Fibroblast of skin of left biceps (primary cell): ENCODE data around the gene MTG1.
"Not testable (repeated sequence)": the region's sequence is repeated elsewhere in the genome, so short reads cannot be mapped to it uniquely, and the experiment has no call there.

Experiments
- DNase-seq, 2 experiments: peaks; one replicate each; pipeline ENCODE4 v3.0.0-alpha.2; 2013; ENCODE audit warnings: low read depth in 2 of 2

Gene MTG1

DNA sequence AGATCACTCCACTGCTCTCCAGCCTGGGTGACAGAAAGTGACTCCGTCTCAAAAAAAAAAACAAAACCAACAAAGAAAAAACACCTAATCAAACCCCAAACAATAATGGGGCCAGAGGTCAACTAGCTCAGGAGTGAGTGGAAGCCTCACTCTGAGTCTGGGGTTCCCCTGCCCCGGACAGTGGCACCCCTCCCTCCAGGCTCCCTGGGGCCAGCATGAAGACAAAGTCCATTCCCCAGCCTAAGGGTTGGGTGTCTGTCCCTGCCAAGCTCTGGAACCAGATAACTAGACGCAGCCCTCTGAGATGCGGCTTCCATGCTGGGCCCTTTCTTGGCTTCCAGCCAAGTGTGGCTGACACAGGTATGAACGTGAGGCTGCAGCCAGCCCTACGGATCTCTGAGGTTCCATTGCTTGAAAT is 34.4 kb upstream of the MTG1 start:
- no peak for DNase-seq

DNA sequence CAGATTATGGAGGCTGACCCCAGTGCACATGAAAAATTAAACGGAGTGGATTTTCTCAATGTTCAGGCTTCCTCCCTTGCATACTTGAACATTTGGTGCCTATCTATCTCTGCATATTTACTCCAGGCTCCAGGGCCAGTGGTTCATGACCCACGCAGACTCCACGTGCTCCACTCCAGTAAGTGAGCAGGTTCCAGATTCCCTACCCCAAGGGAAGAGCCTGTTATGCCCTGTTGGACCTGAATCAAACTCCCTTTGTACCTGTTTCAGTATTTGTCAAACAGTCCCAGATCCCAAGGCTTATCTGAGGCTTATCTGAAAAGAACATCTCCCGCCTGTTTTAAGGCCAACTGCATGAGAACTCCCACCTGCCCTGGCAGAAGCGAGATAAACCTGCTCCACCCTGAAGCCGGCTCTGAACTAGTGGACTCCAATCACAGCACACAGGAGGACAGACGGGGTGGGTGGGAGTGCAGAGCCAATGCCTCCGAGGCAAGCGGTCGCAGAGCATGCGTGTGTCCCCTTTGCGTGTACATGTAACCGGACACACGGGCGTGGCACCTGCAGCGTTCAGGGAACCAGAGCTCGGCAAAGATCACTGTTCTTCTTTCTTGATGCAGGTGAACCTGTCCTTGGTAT is 33.9 kb upstream of the MTG1 start:
- DNase-seq: no peak

DNA sequence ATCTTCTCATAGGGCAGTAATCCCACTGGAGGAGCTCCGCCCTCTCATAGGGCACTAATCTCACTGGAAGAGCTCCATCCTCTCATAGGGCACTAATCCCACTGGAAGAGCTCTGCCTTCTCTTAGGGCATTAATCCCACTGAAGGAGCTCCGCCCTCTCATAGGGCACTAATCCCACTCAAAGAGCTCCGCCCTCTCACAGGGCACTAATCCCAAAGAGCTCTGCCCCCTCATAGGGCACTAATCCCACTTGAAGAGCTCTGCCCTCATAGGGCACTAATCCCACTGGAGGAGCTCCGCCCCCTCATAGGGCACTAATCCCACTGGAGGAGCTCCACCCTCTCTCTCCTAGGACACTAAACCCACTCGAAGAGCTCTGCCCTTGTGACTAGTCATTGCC is 32.7 kb upstream of the MTG1 start:
- DNase-seq: no peak

DNA sequence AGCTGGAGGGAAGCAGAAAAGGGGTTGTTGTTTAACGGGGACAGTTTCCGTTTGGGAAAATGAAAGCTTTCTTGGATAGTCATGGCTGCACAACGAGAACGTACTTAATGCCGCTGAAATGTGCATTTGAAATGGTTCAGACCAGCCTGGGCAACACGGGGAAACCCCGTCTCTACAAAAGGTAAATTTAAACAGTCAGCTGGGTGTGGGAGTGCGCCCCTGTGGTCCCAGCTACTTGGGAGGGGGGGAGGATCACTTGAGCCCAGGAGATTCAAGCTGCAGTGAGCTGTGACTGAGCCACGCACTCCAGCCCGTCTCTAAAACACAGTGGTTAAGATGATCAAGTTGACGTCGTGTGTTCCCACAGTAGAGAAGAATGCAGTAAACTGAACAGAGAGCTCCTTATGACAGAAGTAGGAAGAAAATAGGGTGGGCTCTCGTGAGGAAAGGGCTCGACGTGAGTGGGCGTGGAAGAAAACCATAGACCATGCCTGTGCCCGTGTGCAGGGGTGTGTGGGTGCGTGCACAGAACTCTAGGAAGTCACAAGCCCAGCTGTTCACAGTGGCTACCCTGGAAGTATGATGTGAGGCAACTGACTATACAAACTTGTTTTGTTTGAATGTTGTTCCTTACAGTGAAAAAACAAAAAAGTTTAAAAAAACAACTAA is 32.0 kb upstream of the MTG1 start:
- no peak for DNase-seq

GRCh38 chr10:133362846-133363245 is 31.1 kb upstream of the MTG1 start:
- DNase-seq: no peak

DNA sequence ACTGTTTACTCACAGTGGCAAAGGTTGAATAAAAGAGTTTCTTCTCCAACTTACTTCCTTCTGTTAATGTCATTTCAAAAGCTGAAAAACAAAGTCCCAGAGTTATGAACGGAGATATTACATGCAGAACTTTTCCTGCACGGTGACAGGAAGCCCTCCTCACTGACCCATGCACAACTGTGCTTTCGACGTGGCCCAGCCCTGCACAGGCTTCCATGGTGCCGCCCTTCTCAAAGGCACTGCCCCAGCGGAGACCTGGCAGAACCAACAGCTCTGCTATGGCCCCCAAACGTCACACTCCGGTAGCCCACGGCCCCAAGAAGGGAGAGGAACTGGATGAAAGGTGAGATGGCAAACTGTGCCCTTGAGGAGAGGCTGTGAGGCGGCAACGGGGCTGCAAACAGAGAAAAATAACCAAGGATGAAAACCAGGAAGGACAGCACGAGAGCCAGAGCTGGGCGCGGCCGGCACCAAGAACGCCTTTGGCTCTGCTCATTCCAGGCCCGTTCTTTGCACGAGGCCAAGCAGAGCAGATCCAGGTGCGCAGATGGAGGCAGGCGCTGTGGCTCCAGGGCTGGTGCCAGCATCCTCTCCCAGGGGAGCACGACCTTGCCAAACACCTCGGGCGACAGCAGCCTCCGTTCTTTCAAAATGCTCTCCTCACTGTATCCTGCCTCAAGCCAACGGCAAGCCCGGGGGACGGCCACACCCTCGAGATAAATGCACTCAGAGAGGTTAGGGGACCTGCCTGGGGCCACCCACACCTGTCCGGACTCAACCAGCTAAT is 29.1 kb upstream of the MTG1 start:
- DNase-seq: no peak

DNA sequence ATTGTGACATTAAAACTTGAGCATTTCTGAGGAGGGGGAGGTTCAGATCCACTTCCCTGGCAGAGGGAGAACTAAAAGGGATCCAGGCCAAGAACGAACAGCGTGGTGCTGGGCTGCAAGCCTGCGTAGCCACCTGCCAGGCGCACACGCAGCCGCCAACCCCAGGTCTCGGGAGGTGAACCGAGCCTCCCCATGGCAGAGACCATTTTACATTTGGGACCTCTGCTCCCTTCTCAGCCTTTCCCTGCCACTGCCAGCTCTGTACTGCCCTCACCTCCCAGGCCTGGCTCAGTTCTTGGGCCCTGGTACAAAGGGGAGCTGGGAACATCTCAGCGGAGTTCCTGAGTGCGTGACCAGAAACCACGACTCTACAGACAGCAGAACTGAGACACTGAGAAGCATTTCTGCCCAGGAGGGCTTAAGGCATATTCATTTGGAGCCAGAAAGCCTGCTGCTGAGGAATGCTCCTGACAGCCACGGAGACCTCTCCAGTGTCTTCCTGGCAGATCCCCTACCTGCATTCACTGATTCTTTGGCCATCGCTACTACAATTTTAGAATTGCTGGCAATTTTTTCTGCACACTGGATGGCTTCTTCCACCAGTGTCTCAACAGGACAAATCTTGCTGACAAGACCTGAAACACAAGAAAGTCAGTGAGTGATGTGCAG is 28.4 kb upstream of the MTG1 start:
- no peak for DNase-seq

DNA sequence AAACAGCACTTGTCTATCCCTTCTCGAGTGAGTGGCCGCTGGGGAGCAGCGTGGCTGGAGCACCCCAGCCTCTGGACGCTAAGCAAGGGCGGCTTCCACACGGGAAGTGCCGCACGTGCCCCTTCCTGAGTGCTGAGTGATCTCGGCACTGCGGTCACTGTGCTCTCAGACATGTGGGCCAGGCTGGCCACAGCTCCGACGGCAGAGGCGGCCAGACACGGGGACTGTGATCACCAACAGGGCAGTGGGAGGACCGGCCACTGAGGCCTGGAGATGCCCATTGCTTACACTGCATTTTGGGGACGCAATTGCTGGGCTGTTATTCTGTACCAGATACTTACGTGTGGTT is 27.9 kb upstream of the MTG1 start:
- no peak for DNase-seq

DNA sequence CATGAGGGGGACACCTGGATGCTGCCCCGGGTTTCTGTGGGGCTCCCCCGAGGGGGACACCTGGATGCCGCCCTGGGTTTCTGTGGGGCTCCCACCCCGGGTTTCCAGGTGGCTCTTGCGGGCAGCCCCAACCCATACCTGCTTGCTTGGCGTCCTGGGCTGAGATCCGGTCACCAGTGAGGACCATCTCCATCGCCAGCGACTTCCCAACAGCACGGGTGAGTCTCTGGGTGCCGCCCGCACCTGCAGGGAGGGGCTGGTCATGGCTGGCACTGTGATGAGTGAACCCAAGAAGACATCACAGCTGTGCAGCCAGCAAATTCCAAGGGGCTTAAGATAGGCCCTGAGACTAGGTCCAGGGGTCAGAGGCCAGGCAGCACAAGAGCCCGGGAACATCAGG is 27.2 kb upstream of the MTG1 start:
- DNase-seq: no peak

GRCh38 chr10:133367461-133367860 is 26.5 kb upstream of the MTG1 start:
- not testable (repeated sequence) for DNase-seq

DNA sequence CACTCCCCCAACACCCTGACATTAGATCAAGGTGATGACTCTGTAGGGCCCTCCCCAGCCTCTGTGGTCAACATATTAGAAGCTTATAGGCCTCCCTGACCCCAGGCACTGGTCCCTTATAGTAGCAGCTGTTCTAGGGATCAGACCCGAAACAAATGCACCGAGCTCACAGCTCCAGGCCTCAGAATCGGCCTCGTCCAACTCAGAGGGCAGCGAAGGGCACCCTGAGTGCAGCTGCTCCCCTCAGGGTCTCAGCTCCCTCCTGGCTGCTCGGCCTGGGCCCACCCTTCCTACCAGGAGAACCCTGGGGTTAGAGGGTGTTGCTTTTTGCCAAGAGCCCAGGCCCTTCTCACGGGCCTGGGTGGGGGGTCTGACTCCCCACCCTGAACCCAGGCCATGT is 25.8 kb upstream of the MTG1 start:
- no peak for DNase-seq

DNA sequence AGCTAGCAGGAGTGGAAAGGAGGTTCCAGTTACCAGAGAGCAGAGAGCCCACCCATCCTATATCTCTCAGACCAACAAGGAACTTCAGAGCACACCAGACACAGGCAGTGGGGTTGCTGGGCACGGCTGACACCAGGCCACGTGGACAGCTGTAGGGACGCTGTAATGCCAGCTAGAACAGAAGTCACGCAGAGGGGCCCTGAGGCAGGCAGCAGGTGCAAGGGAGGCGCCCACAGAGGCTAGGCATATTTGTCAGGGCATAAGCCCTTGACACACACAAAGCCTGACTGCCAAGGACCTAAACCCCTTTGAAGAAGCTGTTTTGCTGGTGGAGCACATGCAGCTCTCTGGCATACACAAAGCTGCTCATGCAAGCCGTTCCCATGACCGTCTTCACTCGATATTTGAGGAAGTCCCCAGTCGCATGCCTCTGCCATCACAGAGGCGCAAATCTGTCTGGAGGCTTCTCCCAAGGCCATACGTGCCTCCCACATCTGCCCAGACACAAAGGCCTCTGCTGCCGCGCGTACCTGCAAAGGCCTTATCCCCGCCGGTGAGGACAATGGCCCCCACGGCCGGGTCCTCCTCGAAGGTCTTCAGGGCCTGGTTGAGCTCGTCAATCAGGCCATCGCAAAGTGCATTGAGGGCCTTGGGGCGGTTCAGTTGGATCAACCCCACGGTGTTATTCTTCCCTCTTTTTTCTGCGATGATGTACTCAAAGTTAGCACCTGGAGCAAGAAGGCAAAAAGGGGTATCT is 23.7 kb upstream of the MTG1 start:
- DNase-seq: no peak

GRCh38 chr10:133372507-133372906 is 21.4 kb upstream of the MTG1 start:
- no peak for DNase-seq

DNA sequence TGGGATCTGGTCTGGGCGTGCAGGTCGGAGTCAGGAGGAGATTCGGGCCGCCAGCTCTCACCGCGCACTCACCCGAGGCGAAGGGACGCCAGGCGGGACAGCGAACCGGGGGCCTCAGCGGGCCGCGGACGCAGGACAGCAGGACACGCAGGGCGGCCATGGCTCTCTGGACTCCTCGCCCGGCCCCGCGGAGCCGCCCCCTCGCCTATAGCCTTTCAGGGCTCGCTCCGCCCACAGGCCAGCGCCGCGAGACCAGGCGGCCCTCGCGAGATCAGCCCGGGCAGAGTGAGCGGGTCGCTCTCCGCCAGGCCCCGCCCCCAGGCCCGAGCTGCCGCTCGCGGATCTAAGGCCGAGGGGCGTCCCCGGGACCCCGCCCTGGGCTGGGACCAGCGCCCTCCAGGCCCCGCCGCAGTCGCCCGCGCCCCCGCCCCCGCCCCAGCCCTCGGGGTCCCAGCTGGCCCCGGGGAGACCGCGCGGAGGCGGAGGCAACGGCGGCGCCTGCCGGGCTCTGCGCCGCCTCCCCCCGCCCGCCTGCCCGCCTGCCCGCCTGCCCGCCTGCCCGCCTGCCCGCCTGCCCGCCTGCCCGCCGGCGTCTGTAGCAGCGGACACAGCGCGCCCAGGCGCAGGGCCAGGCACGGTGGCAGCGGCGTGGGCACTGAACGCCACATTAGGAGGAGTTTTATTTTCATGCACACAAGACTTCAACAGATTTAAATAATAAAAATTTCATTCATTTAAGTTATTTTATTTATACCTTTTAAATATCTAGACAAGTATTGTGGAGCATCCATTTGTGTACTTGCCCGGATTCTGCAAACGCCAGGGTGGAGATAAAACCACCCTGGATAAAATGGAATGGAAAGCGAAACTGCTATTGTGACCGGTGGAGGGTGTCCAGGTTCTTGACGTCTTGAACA is 20.5 kb upstream of the MTG1 start, which contains the start of gene ECHS1:
ECHS1 (minus strand) TSS at position 181 of the 917 bp plus-strand sequence; CDS start at position 160, 21 bp downstream.
- DNase-seq: peak; percentile 67 to 71

DNA sequence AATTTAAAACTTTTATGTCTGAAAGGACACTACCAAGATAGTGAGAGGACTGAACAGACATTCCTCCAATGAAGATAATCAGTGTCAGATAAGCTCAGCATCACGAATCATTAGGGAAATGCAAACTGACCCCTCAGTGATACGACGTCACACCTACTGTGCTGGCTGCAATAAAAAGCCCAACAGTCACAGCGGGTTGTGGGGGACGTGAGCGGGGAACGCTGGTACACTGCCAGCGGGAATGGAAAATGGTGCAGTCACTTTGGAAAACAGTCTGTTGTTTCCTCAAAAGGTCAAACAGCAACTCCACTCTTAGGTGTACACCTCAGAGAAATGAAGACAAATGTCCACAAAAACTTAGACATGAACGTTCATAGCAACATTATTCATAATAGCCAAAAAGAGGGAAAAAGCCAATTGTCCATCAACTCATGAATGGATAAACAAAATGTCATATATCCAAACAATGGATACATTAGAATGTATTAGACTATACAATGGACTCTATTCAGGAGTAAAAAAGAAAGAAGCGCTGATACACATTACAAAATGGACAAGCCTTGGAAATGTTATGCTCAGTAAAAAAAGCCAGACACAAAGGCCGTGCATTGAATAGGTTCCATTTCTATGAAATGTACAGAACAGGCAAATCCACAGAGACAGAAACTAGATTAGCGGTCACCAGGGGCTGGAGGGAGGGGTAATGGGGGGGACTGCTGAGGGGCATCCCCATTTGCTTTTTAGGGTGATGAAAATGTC is 18.4 kb upstream of the MTG1 start:
- no peak for DNase-seq

DNA sequence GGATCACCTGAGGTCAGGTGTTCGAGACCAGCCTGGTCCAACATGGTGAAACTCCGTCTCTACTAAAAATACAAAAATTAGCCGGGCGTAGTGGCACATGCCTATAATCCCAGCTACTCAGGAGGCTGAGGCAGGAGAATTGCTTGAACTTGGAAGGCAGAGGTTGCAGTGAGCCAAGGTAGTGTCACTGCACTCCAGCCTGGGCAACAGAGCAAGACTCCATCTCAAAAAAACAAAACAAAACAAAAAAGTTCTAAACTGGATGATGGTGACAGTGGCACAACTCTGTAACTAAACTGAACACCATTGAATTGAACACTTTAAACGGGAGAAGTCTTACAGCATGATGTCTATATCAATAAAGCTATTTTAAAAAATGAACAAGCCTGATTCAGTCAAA is 17.8 kb upstream of the MTG1 start:
- not testable (repeated sequence) for DNase-seq

DNA sequence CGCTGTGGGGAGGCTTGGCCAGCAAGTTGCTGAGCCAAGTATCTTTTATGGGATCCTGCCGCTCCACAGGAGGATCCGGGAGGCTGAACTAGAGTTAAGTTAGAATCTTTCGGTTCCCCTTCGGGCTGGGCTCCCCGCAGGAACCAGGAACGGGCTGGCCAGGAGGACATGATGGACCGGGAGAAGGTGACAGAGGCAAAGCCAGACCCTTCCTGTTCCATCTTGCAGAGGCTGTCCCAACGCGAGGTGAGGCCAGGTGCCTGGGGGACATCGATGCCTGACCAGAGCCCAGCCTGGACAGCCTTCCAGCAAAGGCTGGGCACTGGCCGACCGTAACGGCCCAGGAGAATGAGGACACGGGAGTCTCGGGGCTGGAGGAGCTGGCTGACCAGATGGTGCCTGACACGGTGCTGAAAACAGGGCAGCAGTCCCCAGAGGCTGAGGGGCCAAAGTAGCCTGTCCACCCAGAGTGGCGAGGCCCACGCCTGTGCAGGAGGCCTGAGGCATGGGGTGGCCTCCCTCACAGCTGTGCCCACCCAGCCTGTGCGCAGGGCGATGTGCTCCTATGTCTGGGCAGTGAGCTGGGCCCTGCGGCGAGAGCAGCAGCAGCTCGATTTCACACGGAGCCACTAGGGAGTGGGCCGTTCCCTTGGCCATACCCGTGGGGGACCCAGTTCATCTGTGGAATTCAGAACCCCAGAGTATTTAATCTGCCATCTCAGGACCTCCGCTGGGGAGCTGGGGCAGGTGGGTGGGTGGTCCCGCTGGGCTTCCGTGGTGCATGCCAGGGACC is 16.7 kb upstream of the MTG1 start:
- DNase-seq: no peak

DNA sequence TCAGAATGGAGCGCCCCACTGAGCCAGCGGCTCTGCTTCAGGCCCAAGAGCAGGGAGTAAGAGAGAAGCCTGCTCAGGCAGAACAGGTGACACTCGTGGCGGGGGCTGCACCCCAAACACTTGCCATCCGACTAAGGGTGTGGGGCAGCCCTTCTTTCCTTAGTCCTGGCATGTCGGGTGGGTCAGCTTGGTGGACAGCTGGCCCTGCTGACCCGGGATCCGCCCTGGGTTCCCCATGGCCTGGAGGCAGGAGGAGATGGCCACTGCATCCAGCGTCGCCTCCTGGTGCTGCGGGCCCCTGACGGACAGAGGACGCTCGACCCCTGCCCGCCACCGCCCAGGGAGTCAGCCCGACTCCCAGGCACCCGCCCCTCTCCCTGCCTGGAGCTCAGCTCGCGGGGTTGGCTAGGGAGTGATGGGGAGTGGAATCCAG is 16.1 kb upstream of the MTG1 start:
- no peak for DNase-seq
